Ishikawa (cell line): ENCODE results near the gene MRPL34.

Experiments
- CEBPB ChIP-seq: IDR thresholded peaks from 2 replicates; pipeline ENCODE4 v1.6.1; 2012
- CREB1 ChIP-seq: IDR thresholded peaks from 2 replicates; pipeline ENCODE4 v1.6.1; 2012; ENCODE audit warnings: low read depth
- EGR1 ChIP-seq: IDR thresholded peaks from 2 replicates; pipeline ENCODE4 v1.6.1; 2012
- EP300 ChIP-seq: IDR thresholded peaks from 2 replicates; pipeline ENCODE4 v1.6.1; 2012; ENCODE audit warnings: borderline replicate concordance
- FOXM1 ChIP-seq: IDR thresholded peaks from 2 replicates; pipeline ENCODE4 v1.6.1; 2012; ENCODE audit warnings: low read depth, borderline replicate concordance
- NFIC ChIP-seq: IDR thresholded peaks from 2 replicates; pipeline ENCODE4 v1.6.1; 2012
- RAD21 ChIP-seq: IDR thresholded peaks from 2 replicates; pipeline ENCODE4 v1.6.1; 2012; ENCODE audit warnings: low read depth
- TAF1 ChIP-seq: IDR thresholded peaks from 2 replicates; pipeline ENCODE4 v1.6.1; 2012; ENCODE audit warnings: low read depth, mild to moderate bottlenecking
- TCF12 ChIP-seq: IDR thresholded peaks from 2 replicates; pipeline ENCODE4 v1.6.1; 2012; ENCODE audit warnings: low read depth
- TEAD4 ChIP-seq: IDR thresholded peaks from 2 replicates; pipeline ENCODE4 v1.6.1; 2012
- YY1 ChIP-seq: IDR thresholded peaks from 2 replicates; pipeline ENCODE4 v1.6.1; 2012; ENCODE audit warnings: low read depth
- ZBTB7A ChIP-seq: IDR thresholded peaks from 2 replicates; pipeline ENCODE4 v1.6.1; 2012; ENCODE audit warnings: low read depth
- TF ChIP-seq, protein P1 (sequence below): IDR thresholded peaks from 2 replicates; pipeline ENCODE4 v1.6.1; 2012
- TF ChIP-seq, protein P2 (sequence below): IDR thresholded peaks from 2 replicates; pipeline ENCODE4 v1.6.1; 2012; ENCODE audit warnings: low read depth, mild to moderate bottlenecking
- TF ChIP-seq, protein P3 (sequence below): IDR thresholded peaks from 2 replicates; pipeline ENCODE4 v1.6.1; 2012

The MRPL34 gene

DNA sequence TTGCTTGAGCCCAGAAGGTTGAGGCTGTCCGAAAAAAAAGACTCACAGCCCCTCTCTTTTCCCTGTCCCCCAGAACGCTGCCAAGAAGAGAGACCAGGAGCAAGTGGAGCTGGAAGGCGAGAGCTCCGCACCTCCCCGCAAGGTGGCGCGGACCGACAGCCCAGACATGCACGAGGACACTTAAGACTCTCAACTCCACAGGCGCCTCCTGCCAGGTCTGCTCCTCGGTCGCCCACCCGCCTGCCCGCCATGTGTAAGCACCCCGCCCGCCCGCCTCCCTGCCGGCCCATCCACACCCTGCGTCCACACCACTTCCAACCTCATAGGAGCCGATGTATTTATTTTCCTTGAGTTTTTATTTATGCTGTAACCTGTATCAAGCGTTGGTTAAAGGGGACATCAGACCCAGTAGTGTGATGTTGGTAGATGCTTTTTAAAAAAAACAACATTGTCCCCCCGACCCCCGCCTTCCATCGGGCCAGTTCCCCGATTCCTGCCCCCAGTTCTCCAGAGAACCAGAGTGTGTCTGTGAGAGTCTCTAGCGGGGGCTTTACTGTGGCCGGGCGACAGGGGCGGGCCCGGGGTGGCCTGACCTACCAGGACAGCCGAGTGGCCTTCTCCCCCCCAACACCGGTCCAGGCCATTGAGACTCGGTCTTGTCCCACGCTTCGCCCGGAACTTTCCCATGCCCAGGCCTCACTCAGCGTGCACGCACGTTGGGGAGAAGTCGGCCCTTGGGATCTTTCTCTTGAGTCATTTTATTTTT is 14.0 kb downstream of the MRPL34 start:
- TF ChIP-seq NFIC (no peak), RAD21 (no peak), EGR1 (no peak), TAF1 (no peak), ZBTB7A (no peak), CREB1 (no peak), TCF12 (no peak), EP300 (no peak), FOXM1 (no peak), YY1 (no peak), CEBPB (no peak), TEAD4 (no peak)
- TF ChIP-seq, protein P1, sequence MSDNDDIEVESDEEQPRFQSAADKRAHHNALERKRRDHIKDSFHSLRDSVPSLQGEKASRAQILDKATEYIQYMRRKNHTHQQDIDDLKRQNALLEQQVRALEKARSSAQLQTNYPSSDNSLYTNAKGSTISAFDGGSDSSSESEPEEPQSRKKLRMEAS = no peak
- TF ChIP-seq, protein P2, sequence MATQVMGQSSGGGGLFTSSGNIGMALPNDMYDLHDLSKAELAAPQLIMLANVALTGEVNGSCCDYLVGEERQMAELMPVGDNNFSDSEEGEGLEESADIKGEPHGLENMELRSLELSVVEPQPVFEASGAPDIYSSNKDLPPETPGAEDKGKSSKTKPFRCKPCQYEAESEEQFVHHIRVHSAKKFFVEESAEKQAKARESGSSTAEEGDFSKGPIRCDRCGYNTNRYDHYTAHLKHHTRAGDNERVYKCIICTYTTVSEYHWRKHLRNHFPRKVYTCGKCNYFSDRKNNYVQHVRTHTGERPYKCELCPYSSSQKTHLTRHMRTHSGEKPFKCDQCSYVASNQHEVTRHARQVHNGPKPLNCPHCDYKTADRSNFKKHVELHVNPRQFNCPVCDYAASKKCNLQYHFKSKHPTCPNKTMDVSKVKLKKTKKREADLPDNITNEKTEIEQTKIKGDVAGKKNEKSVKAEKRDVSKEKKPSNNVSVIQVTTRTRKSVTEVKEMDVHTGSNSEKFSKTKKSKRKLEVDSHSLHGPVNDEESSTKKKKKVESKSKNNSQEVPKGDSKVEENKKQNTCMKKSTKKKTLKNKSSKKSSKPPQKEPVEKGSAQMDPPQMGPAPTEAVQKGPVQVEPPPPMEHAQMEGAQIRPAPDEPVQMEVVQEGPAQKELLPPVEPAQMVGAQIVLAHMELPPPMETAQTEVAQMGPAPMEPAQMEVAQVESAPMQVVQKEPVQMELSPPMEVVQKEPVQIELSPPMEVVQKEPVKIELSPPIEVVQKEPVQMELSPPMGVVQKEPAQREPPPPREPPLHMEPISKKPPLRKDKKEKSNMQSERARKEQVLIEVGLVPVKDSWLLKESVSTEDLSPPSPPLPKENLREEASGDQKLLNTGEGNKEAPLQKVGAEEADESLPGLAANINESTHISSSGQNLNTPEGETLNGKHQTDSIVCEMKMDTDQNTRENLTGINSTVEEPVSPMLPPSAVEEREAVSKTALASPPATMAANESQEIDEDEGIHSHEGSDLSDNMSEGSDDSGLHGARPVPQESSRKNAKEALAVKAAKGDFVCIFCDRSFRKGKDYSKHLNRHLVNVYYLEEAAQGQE = no peak
- TF ChIP-seq, protein P3, sequence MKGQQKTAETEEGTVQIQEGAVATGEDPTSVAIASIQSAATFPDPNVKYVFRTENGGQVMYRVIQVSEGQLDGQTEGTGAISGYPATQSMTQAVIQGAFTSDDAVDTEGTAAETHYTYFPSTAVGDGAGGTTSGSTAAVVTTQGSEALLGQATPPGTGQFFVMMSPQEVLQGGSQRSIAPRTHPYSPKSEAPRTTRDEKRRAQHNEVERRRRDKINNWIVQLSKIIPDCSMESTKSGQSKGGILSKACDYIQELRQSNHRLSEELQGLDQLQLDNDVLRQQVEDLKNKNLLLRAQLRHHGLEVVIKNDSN = no peak

DNA sequence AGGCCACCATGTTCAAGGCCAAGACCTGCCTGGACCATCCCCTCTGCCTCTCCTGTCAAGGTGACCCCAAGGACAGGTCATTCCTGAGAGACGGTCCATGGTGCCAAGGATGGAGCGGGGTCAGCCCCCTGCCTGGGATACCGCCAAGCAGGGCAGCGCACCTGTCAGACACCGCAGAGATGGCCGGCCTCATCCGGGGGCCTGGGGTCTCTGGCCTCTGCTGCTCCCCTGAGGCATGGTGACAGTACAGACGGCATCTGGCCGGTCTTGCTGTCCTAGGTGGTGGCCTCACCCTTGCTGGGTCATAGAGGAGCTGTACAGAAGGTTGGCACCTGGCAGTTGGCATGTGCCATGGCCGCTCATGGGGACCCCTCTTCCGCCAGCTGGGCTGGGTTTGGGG is 14.8 kb downstream of the MRPL34 start:
- TF ChIP-seq NFIC (no peak), EGR1 (no peak), FOXM1 (no peak), CREB1 (no peak), TAF1 (no peak), RAD21 (no peak), YY1 (no peak), CEBPB (no peak), EP300 (no peak)
- TF ChIP-seq, protein P2 = no peak
- TF ChIP-seq, protein P1 = no peak

DNA sequence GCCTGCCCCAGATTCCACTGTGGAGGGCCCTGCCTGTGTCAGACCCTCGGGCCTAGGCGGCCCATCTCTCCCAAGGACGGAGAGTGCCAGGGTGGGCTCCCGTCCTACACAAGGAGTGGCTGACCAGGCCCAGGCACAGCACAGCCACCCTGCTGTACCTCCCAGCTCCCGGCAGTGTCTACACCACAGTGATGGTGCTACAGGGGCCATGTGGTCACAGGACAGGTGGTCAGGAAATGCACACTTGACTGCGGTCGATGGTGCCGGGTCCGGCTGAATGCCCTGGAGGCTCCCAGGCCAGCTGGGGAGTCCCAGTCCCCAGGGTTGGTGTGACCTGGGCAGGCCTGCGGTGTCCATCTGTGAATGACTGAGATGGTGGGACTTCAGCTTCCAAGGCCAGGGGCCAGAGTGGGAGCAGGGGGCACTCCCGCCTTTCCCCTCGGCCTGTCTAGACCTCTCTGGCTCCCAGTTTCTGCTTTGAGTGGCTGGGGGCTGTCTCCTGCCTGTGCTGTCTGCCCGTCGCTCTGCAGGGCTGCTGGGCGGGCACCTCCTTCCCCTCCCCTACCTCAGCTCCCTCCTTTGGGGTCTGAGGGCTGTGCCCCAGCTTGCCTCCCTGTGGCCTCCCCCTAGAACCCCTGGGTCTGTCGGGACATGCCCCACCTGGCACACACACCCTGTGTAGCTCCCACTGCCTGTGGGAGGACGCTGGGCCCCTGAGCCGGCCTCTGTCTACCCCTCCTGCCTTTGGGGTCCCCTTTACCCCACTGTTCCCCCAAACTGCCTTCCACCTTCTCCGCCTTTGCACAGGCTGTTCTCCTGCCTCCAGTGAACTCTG is 16.2 kb downstream of the MRPL34 start:
- TF ChIP-seq NFIC (no peak), CREB1 (no peak), YY1 (no peak), TCF12 (no peak), FOXM1 (no peak), RAD21 (no peak), TAF1 (no peak), ZBTB7A (no peak), TEAD4 (no peak)
- TF ChIP-seq, protein P3 = no peak

DNA sequence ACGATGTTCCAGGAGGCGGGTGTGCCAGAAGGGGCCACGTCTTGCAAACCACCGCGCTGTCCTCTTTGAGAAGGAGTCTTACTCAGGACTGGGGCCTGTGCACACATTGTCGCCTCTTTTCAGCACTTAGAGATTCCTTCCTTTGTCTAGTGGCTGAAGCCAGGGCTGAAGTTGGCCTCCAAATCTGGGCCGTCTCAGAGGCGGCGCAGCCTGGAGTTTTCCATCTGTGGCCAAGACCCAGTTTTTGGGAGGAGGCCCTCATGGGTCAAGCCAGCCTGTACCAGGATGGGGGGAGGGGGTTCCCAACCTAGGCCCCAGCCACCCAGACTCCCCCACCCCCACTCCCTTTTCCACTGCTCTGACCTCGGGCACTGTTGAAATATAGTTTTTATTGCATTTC is 17.2 kb downstream of the MRPL34 start:
- TF ChIP-seq TEAD4 (no peak), FOXM1 (no peak), ZBTB7A (no peak), NFIC (no peak), TCF12 (no peak), EP300 (no peak), EGR1 (no peak), RAD21 (no peak), CEBPB (no peak), YY1 (no peak), CREB1 (no peak), TAF1 (no peak)
- TF ChIP-seq, protein P1 = no peak
- TF ChIP-seq, protein P3 = no peak
- TF ChIP-seq, protein P2 = no peak
